CD4-positive, alpha-beta memory T cell (primary cell): ENCODE data around the gene ORM2. TPM values are rescaled to one million over a fixed set of nuclear protein-coding genes. Genes with fewer than 3 reads are reported as not detected.
"Not testable (repeated sequence)": the region's sequence is repeated elsewhere in the genome, so short reads cannot be mapped to it uniquely, and the experiment has no call there.

Source experiments
- CTCF ChIA-PET: fragments of 350-600 bp; sonication (Branson Sonifier 250); formaldehyde crosslinking; loops from one replicate; lab custom pipeline; 2021; ENCODE audit warnings: inconsistent platforms; ENCODE audit not compliant: partially characterized antibody; lab: Charles Lee
- POLR2A ChIA-PET: fragments of 350-600 bp; sonication (Branson Sonifier 250); formaldehyde crosslinking; loops from one replicate; lab custom pipeline; 2021; ENCODE audit not compliant: partially characterized antibody; lab: Charles Lee
- DNase-seq, 5 donors: peaks; one replicate each; pipeline versions ENCODE4 v3.0.0 to v3.0.0-alpha.2; 2020 to 2022; ENCODE audit warnings: mixed read lengths in 1 of 5
- H3K27ac ChIP-seq: one replicate; pipeline ENCODE4 v1.7.0; 2013; ENCODE audit warnings: low read depth, low read length
- H3K27me3 ChIP-seq: 2 replicates; pipeline ENCODE4 v1.7.0; 2013; ENCODE audit warnings: mild to moderate bottlenecking, low read length, moderate library complexity; ENCODE audit not compliant: insufficient read depth
- H3K36me3 ChIP-seq: 2 replicates; pipeline ENCODE4 v1.7.0; 2013; ENCODE audit warnings: mild to moderate bottlenecking, low read length, moderate library complexity; ENCODE audit not compliant: insufficient read depth
- H3K4me1 ChIP-seq: 2 replicates; pipeline ENCODE4 v1.7.0; 2013; ENCODE audit warnings: mild to moderate bottlenecking, low read length, moderate library complexity; ENCODE audit not compliant: insufficient read depth
- H3K4me3 ChIP-seq, 2 donors: one replicate each; pipeline ENCODE4 v1.7.0; 2013; ENCODE audit warnings: low read length in 2 of 2, mild to moderate bottlenecking in 1 of 2
- H3K9me3 ChIP-seq, 2 donors: one replicate each; pipeline ENCODE4 v1.7.0; 2013; ENCODE audit warnings: low read length in 2 of 2, control low read depth in 1 of 2; ENCODE audit not compliant: control insufficient read depth in 1 of 2
- H3K27ac Mint-ChIP-seq, 7 donors: one replicate each; pipeline ENCODE4 v1.8.0; 2020 to 2021; ENCODE audit warnings: mixed read lengths in 7 of 7, mild to moderate bottlenecking in 6 of 7, inconsistent platforms in 3 of 7, moderate library complexity in 3 of 7
- H3K27me3 Mint-ChIP-seq, 2 donors: one replicate each; pipeline ENCODE4 v1.8.0; 2020 to 2021; ENCODE audit warnings: mixed read lengths in 2 of 2
- H3K36me3 Mint-ChIP-seq, 2 donors: one replicate each; pipeline ENCODE4 v1.8.0; 2020 to 2021; ENCODE audit warnings: mixed read lengths in 2 of 2, inconsistent platforms in 1 of 2, mild to moderate bottlenecking in 1 of 2
- H3K4me1 Mint-ChIP-seq, 4 donors: one replicate each; pipeline ENCODE4 v1.8.0; 2020 to 2021; ENCODE audit warnings: mixed read lengths in 4 of 4, mild to moderate bottlenecking in 1 of 4
- H3K4me3 Mint-ChIP-seq, 8 donors: one replicate each; pipeline ENCODE4 v1.8.0; 2020 to 2021; ENCODE audit warnings: mixed read lengths in 8 of 8, mild to moderate bottlenecking in 7 of 8, moderate library complexity in 6 of 8, inconsistent platforms in 3 of 8
- H3K9me3 Mint-ChIP-seq, 8 donors: one replicate each; pipeline ENCODE4 v1.8.0; 2020 to 2021; ENCODE audit warnings: mixed read lengths in 8 of 8, mild to moderate bottlenecking in 5 of 8, inconsistent platforms in 3 of 8, moderate library complexity in 1 of 8
- intact Hi-C: fragments of 100-400 bp; cut with micrococcal nuclease; formaldehyde crosslinking; loops from one replicate; pipeline ENCODE4 v1.15.1; 2023
- polyA plus RNA-seq, 2 donors: library from polyadenylated mRNA; unstranded; fragments of 300-500 nt; fragmentation: Illumina TruSeq; gene quantifications; one replicate each; pipeline ENCODE4 v1.2.3, GENCODE V29; 2021
- total RNA-seq, 2 experiments: library from RNA; stranded (reverse); gene quantifications; one replicate each; pipeline ENCODE4 v1.2.3, GENCODE V29; 2021

Gene ORM2
- total and polyA plus RNA-seq, 4 experiments from 2014 or later = not detected

DNA sequence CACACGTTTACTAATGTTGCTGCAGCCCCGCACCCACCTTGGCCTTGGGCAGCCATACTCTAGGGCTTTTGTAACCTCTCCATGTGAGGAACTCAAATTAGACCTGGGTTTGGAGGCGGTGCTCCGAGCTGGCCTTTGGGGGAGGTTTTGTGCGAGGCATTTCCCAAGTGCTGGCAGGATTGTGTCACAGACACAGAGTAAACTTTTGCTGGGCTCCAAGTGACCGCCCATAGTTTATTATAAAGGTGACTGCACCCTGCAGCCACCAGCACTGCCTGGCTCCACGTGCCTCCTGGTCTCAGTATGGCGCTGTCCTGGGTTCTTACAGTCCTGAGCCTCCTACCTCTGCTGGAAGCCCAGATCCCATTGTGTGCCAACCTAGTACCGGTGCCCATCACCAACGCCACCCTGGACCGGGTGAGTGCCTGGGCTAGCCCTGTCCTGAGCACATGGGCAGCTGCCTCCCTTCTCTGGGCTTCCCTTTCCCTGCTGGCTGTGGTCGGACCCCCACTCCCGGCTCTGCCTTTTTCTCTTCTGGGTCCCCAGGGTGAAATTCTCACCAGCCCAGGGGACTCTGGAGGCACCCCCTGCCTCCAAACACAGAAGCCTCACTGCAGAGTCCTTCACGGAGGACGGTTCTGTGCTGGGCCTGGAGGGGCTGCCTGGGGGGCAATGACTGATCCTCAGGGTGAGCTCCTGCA, 6.7 kb upstream of the ORM2 start, which contains the start of gene ORM1:
Gene ORM1, plus strand, starts transcription at position 268 of the 701 bp plus-strand sequence. Its CDS starts 36 bp downstream, at position 304.
- CTCF ChIA-PET = interaction anchor here (1.2 kb wide), 1 partner anchor 30 kb away, joined by 3 read pairs; no protein-coding TSS in a partner anchor
- H3K27me3 ChIP-seq, H3K9me3 ChIP-seq, DNase-seq, H3K9me3 Mint-ChIP-seq, H3K4me1 ChIP-seq, H3K36me3 Mint-ChIP-seq, H3K4me1 Mint-ChIP-seq, H3K4me3 Mint-ChIP-seq, H3K4me3 ChIP-seq, H3K27ac ChIP-seq, H3K27ac Mint-ChIP-seq, intact Hi-C loops, H3K36me3 ChIP-seq, POLR2A ChIA-PET: not testable (repeated sequence)
- H3K27me3 Mint-ChIP-seq = peaks cover 7 to 10% of the 10 kb centered on the region in 2 donors

DNA sequence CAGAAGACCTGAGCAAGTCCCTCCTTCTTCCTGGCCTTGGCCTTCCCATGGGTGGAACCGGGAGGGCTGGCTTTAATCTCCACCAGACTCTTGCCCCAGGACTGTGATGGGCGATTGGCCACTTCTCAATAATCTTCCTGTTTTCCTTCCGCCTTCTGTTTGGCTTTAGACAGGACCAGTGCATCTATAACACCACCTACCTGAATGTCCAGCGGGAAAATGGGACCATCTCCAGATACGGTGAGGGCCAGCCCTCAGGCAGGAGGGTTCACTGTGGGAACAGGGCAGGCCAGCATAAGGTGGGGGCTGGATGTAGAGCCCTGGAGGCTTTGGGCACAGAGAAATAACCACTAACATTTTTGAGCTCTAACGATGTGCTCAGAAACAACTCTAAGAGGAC, 5.8 kb upstream of the ORM2 start:
- intact Hi-C loops = not testable (repeated sequence)

DNA sequence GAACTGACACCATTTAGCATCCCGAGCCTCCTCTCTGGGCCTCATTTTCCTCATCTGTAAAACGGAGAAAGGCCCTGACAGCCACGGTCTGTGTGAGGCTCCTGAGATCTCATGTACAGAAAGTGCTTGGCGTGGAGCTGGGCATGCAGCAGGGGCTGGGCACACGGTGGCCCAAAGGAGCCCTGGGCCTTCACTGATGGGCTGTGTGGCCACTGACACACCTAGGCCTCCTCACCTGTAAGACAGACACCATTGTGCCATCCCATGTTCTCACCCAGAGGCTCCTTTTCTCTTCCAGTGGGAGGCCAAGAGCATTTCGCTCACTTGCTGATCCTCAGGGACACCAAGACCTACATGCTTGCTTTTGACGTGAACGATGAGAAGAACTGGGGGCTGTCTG, 5.2 kb upstream of the ORM2 start:
- peaks cover 0 to 5% of the 10 kb centered on the region in 2 donors for H3K27me3 Mint-ChIP-seq
- intact Hi-C loops = no loop called here
- no peak overlapping the region for H3K27ac ChIP-seq
- no peaks in the 10 kb centered on the region for H3K4me1 Mint-ChIP-seq
- no peaks in the 10 kb centered on the region for H3K36me3 ChIP-seq
- H3K27me3 ChIP-seq = no peaks in the 10 kb centered on the region
- DNase-seq = no peak
- ChIA-PET POLR2A (no interaction called here), CTCF (no interaction called here)
- H3K4me3 Mint-ChIP-seq = no peak overlapping the region
- H3K9me3 ChIP-seq = no peaks in the 10 kb centered on the region
- no peak overlapping the region for H3K4me3 ChIP-seq
- no peak overlapping the region for H3K27ac Mint-ChIP-seq
- no peaks in the 10 kb centered on the region for H3K9me3 Mint-ChIP-seq
- no peaks in the 10 kb centered on the region for H3K4me1 ChIP-seq
- H3K36me3 Mint-ChIP-seq = no peaks in the 10 kb centered on the region

More for the DNA sequence above, 5.8 kb upstream of the ORM2 start:
- POLR2A ChIA-PET, H3K36me3 ChIP-seq, H3K27ac ChIP-seq, H3K27ac Mint-ChIP-seq, H3K36me3 Mint-ChIP-seq, H3K27me3 ChIP-seq, H3K27me3 Mint-ChIP-seq, H3K4me3 ChIP-seq, DNase-seq, H3K4me3 Mint-ChIP-seq, H3K4me1 ChIP-seq, CTCF ChIA-PET, H3K9me3 ChIP-seq, H3K4me1 Mint-ChIP-seq, H3K9me3 Mint-ChIP-seq: not testable (repeated sequence)

DNA sequence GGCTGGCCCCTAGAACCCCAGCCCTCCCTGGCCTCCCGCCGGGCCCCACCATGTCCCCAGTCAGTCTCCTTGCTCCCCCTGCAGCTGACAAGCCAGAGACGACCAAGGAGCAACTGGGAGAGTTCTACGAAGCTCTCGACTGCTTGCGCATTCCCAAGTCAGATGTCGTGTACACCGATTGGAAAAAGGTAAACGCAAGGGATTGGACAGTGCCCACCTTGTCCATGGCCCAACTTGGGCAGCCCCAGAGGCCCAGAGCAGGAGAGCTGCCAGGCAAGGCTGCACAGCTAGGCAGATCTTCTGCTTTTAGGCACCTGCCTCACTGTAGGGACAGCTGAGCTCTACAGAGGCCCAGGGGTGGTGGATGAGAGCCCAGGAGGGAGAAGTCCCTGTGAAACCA, 4.7 kb upstream of the ORM2 start:
- H3K27ac Mint-ChIP-seq = not testable (repeated sequence)

DNA sequence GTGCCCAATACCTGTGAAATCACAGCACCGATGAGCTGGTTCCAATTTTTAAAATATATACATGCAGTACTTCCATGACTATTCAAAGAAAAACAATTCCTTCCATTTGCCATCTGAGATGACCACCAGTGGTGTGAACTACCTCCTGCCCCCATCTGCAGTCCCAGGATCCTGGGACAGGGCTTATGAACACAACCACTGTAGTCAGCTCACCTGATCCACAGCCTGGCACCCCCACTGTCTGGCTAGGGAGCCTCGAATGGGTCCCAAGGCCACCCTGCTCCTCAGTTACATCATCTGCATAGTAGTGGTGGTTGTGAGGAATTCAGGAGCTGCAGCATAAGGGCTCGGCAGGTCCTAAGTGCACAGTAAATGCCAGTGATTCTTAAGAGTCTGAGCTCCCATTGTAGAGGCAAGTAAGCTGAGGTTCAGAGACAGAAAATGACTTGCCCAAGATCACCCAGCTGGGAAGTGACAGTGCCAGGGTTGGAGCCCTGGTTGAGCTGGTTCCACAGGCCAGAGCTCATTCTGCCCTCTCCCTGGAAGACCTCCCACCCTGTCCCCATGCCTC, 3.9 kb upstream of the ORM2 start:
- CTCF ChIA-PET, POLR2A ChIA-PET, H3K27ac ChIP-seq, H3K36me3 Mint-ChIP-seq, H3K4me3 ChIP-seq, H3K36me3 ChIP-seq, intact Hi-C loops, H3K4me1 Mint-ChIP-seq, H3K4me3 Mint-ChIP-seq, H3K27ac Mint-ChIP-seq, H3K9me3 Mint-ChIP-seq, H3K4me1 ChIP-seq, H3K27me3 ChIP-seq, H3K27me3 Mint-ChIP-seq, H3K9me3 ChIP-seq, DNase-seq: not testable (repeated sequence)

More for the DNA sequence above, 4.7 kb upstream of the ORM2 start:
- POLR2A ChIA-PET, H3K9me3 Mint-ChIP-seq, H3K36me3 ChIP-seq, H3K36me3 Mint-ChIP-seq, DNase-seq, H3K4me3 Mint-ChIP-seq, H3K27me3 Mint-ChIP-seq, H3K9me3 ChIP-seq, H3K27ac ChIP-seq, CTCF ChIA-PET, H3K4me1 ChIP-seq, H3K27me3 ChIP-seq, H3K4me3 ChIP-seq, intact Hi-C loops, H3K4me1 Mint-ChIP-seq: not testable (repeated sequence)

DNA sequence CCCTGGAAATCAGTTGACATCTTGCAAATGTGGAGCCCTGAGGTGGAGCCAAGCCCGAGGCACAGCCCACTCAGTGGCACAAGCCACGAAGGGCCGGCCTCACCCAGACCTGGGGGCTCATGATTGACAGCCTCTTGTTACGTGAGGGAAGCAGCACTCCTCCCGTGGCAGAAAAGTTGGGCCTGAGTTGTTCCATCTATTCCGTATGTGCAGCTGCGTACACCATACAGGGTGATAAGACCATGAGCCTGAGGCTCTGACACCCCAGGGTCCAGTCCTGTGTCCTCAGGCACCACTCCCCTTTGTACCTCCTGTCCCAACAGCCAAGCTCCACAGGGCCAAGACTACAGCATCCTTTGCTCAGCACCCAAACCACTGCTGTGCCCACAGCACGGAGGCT, 1.9 kb upstream of the ORM2 start:
- POLR2A ChIA-PET = no interaction called here
- CTCF ChIA-PET = interaction anchor here (0.6 kb wide), 1 partner anchor 128 kb away, joined by 3 read pairs; no protein-coding TSS in a partner anchor
- Mint-ChIP-seq H3K4me3 (no peak overlapping the region), H3K27me3 (no peaks in the 10 kb centered on the region), H3K4me1 (peaks cover 7 to 21% (median 16%) of the 10 kb centered on the region in 4 donors), H3K9me3 (peaks cover 0 to 4% (median 0%) of the 10 kb centered on the region in 8 donors), H3K27ac (no peak overlapping the region), H3K36me3 (no peaks in the 10 kb centered on the region)
- H3K9me3 ChIP-seq = no peaks in the 10 kb centered on the region
- DNase-seq = no peak
- no peaks in the 10 kb centered on the region for H3K4me1 ChIP-seq
- no peak overlapping the region for H3K27ac ChIP-seq
- intact Hi-C loops = no loop called here
- no peaks in the 10 kb centered on the region for H3K27me3 ChIP-seq
- H3K4me3 ChIP-seq = no peak overlapping the region
- no peaks in the 10 kb centered on the region for H3K36me3 ChIP-seq

DNA sequence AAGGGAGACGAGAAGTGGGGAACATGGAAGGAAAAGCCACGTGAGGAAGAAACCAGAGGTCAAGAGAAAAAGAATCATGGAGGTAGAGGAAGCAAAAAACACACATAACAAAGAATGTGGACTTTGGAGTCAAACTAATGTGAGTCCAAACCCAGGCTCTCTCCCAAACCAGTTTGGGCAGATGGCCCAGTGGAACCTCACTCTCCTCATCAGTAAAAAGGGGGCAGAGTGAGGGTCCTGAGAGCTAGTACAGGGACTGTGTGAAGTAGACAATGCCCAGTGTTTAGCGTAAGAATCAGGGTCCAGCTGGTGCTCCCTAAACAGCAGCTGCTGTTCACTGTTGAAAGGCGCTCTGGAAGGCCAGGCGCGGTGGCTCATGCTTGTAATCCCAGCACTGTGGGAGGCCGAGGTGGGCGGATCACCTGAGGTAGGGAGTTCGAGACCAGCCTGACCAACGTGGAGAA, 1.3 kb upstream of the ORM2 start:
- POLR2A ChIA-PET, H3K4me1 ChIP-seq, intact Hi-C loops, H3K27me3 ChIP-seq, H3K27me3 Mint-ChIP-seq, H3K9me3 Mint-ChIP-seq, H3K27ac ChIP-seq, H3K4me3 ChIP-seq, H3K36me3 Mint-ChIP-seq, H3K4me3 Mint-ChIP-seq, H3K9me3 ChIP-seq, H3K36me3 ChIP-seq, DNase-seq, H3K27ac Mint-ChIP-seq: not testable (repeated sequence)
- CTCF ChIA-PET = interaction anchor here (0.6 kb wide), 1 partner anchor 127 kb away, joined by 3 read pairs; no protein-coding TSS in a partner anchor
- H3K4me1 Mint-ChIP-seq = peaks cover 7 to 21% (median 16%) of the 10 kb centered on the region in 4 donors
